WERI-Rb-1 (cell line): Measurements from ENCODE around the gene TEX11.
"Not testable (repeated sequence)": the region's sequence is repeated elsewhere in the genome, so short reads cannot be mapped to it uniquely, and the experiment has no call there.

Source experiments
- DNase-seq: peaks from one replicate; pipeline ENCODE4 v3.0.0-alpha.2; 2020
- H3K27ac ChIP-seq: fragments of 250-450 bp; sonication (Bioruptor Pico); 2 replicates; pipeline ENCODE4 v1.5.1; 2020; ENCODE audit warnings: mild to moderate bottlenecking, moderate library complexity
- H3K27me3 ChIP-seq: fragments of 250-450 bp; sonication (Bioruptor Pico); 2 replicates; pipeline ENCODE4 v1.5.1; 2021; ENCODE audit warnings: mild to moderate bottlenecking, low read depth, moderate library complexity; ENCODE audit not compliant: insufficient read depth, severe bottlenecking
- H3K36me3 ChIP-seq: fragments of 250-450 bp; sonication (Bioruptor Pico); 2 replicates; pipeline ENCODE4 v1.5.1; 2020; ENCODE audit warnings: mild to moderate bottlenecking, moderate library complexity
- H3K4me3 ChIP-seq: 2 replicates; pipeline ENCODE4 v1.5.1; 2011; ENCODE audit warnings: low read depth, mild to moderate bottlenecking, control low read depth, low read length
- H3K9me3 ChIP-seq: fragments of 250-450 bp; sonication (Bioruptor Pico); 2 replicates; pipeline ENCODE4 v1.5.1; 2021; ENCODE audit warnings: mild to moderate bottlenecking, moderate library complexity; ENCODE audit not compliant: severe bottlenecking
- TF ChIP-seq, protein P1 (sequence below): IDR thresholded peaks from 2 replicates; pipeline ENCODE4 v1.5.1; 2011; ENCODE audit warnings: low read depth, mild to moderate bottlenecking, control low read depth, inconsistent platforms, low read length

TEX11 gene

GRCh38 chrX:70664726-70665125 lies 243.8 kb downstream of the TEX11 start:
- TF ChIP-seq, protein P1, sequence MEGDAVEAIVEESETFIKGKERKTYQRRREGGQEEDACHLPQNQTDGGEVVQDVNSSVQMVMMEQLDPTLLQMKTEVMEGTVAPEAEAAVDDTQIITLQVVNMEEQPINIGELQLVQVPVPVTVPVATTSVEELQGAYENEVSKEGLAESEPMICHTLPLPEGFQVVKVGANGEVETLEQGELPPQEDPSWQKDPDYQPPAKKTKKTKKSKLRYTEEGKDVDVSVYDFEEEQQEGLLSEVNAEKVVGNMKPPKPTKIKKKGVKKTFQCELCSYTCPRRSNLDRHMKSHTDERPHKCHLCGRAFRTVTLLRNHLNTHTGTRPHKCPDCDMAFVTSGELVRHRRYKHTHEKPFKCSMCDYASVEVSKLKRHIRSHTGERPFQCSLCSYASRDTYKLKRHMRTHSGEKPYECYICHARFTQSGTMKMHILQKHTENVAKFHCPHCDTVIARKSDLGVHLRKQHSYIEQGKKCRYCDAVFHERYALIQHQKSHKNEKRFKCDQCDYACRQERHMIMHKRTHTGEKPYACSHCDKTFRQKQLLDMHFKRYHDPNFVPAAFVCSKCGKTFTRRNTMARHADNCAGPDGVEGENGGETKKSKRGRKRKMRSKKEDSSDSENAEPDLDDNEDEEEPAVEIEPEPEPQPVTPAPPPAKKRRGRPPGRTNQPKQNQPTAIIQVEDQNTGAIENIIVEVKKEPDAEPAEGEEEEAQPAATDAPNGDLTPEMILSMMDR: peak; percentile 27; the same call in 1 of the 2 replicates
- DNase-seq: no peak
- no peak overlapping the region for H3K4me3 ChIP-seq
- H3K9me3 ChIP-seq: no peaks in the 10 kb centered on the region
- no peak overlapping the region for H3K27ac ChIP-seq
- peaks cover 5% of the 10 kb centered on the region for H3K27me3 ChIP-seq
- H3K36me3 ChIP-seq: no peaks in the 10 kb centered on the region

DNA sequence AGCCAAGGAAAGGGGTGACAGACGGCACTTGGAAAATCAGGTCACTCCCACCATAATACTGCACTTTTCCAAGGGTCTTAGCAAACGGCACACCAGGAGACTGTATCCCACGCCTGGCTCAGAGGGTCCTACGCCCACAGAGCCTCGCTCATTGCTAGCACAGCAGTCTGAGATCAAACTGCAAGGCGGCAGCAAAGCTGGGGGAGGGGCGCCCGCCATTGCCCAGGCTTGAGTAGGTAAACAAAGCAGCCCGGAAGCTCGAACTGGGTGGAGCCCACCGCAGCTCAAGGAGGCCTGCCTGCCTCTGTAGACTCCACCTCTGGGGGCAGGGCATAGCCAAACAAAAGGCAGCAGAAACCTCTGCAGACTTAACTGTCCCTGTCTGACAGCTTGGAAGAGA lies 247.4 kb downstream of the TEX11 start:
- not testable (repeated sequence) for H3K36me3 ChIP-seq, DNase-seq, H3K9me3 ChIP-seq, H3K4me3 ChIP-seq, H3K27ac ChIP-seq, H3K27me3 ChIP-seq

- H3K27me3 ChIP-seq, H3K4me3 ChIP-seq, H3K9me3 ChIP-seq, H3K27ac ChIP-seq, H3K36me3 ChIP-seq, DNase-seq: not testable (repeated sequence)
Observed at GRCh38 chrX:70657546-70657945, 251.0 kb downstream of the TEX11 start.

- no peaks in the 10 kb centered on the region for H3K36me3 ChIP-seq
- H3K27me3 ChIP-seq: peaks cover 7% of the 10 kb centered on the region
- no peak overlapping the region for H3K27ac ChIP-seq
Observed at GRCh38 chrX:70656304-70656703, 252.2 kb downstream of the TEX11 start.

GRCh38 chrX:70647910-70648309 lies 260.6 kb downstream of the TEX11 start:
- DNase-seq, H3K9me3 ChIP-seq, H3K4me3 ChIP-seq, H3K27ac ChIP-seq, H3K27me3 ChIP-seq, H3K36me3 ChIP-seq: not testable (repeated sequence)

More at GRCh38 chrX:70656304-70656703, 252.2 kb downstream of the TEX11 start:
- TF ChIP-seq, protein P1: no peak
- no peaks in the 10 kb centered on the region for H3K9me3 ChIP-seq
- no peak overlapping the region for H3K4me3 ChIP-seq
- no peak for DNase-seq

DNA sequence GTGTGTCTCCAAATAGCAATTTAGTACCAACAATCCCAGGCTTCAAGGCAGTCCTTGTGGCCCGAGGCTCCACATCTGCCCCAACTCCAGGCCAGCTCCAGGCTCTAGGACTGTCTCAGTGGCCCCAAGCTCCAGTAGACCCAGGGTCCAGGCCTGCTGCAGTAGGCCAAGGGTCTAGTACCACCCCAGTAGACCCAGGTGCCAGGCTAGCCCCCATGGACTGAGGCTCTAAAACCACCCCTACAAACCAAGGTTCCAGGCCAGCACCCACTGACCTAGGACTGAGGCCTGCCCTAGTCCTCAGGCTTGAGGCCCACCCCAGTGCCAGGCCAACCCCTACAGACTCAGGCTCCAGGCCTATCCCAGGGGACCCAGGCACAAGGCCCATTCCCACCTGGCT lies 272.3 kb downstream of the TEX11 start:
- Histone ChIP-seq H3K36me3 (no peaks in the 10 kb centered on the region), H3K27ac (no peak overlapping the region), H3K27me3 (peaks cover 16% of the 10 kb centered on the region), H3K4me3 (no peak overlapping the region), H3K9me3 (no peaks in the 10 kb centered on the region)
- DNase-seq: no peak
- TF ChIP-seq, protein P1: no peak

DNA sequence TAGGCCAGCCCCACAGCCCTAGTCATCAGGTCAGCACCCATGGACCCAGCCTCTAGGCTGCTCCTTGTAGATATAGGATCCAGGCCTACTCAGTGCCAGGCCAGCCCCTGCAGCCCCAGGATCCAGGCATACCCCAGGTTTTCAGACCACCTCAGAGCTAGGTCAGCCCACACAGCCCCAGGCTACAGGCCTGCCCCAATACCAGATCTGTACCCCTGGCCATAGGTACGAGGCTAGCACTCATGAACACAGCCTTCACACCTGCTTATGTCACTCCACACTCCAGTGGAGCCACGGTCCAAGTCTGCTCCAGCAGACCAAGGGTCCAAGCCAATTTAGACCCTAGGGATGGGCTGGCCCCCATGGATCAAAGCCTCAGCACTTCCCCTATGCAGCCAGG lies 272.8 kb downstream of the TEX11 start:
- H3K9me3 ChIP-seq: no peaks in the 10 kb centered on the region
- TF ChIP-seq, protein P1: no peak
- no peak for DNase-seq
- H3K4me3 ChIP-seq: no peak overlapping the region
- no peak overlapping the region for H3K27ac ChIP-seq
- H3K36me3 ChIP-seq: no peaks in the 10 kb centered on the region
- H3K27me3 ChIP-seq: peaks cover 21% of the 10 kb centered on the region
